Cardiac fibroblast (primary cell): ENCODE data around the gene SAXO1.

ENCODE experiments used
- DNase-seq, 2 donors: peaks; one replicate each; pipeline versions ENCODE4 v3.0.0 to v3.0.0-alpha.2; 2010; ENCODE audit warnings: low read depth in 2 of 2
- H3K4me3 ChIP-seq, 2 donors: replicated peaks in 1 of 2; 1 replicate in 1 of 2; 2 replicates in 1 of 2; pipeline ENCODE4 v1.5.1; 2011; ENCODE audit warnings: low read depth in 2 of 2, low read length in 2 of 2, mild to moderate bottlenecking in 2 of 2, moderate library complexity in 1 of 2
- TF ChIP-seq, protein P1 (sequence below): IDR thresholded peaks from one replicate; pipeline ENCODE4 v1.5.1; 2011; ENCODE audit warnings: low read depth, mild to moderate bottlenecking, low read length, inconsistent platforms

Gene SAXO1

GRCh38 chr9:18903450-18903849, 129.6 kb downstream of the SAXO1 start:
- TF ChIP-seq, protein P1, sequence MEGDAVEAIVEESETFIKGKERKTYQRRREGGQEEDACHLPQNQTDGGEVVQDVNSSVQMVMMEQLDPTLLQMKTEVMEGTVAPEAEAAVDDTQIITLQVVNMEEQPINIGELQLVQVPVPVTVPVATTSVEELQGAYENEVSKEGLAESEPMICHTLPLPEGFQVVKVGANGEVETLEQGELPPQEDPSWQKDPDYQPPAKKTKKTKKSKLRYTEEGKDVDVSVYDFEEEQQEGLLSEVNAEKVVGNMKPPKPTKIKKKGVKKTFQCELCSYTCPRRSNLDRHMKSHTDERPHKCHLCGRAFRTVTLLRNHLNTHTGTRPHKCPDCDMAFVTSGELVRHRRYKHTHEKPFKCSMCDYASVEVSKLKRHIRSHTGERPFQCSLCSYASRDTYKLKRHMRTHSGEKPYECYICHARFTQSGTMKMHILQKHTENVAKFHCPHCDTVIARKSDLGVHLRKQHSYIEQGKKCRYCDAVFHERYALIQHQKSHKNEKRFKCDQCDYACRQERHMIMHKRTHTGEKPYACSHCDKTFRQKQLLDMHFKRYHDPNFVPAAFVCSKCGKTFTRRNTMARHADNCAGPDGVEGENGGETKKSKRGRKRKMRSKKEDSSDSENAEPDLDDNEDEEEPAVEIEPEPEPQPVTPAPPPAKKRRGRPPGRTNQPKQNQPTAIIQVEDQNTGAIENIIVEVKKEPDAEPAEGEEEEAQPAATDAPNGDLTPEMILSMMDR, result no peak
- no peak overlapping the region for H3K4me3 ChIP-seq
- no peak for DNase-seq

DNA sequence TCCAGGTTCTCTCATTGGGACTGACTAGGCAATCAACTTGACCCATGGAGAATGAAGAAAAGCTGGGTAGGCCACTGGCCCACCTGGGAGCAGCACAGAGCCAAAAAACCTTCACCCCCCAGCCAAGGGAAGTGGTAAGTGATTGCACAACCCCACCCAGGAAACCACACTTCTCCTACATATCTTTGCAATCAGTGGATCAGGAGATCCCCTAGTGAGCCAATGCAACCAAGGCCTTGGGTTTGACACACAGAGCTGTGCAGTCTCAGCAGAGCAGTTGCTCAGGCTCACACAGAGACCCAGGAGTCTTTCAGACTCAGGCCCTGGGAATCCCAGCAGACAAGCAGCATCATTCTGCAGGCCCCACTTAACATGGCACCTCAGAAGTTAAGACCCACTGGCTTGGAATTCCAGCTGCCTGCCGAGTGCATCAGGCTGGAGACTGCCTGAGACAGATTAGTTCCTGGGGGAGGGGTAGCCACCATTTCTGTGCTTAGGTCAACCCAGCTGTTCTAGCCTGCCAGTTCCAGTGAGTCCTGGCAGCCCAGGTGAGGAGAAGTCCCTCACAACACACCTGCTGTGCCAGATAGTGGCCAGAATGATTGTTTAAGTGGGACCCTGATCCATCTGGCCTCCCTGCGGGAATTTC, 136.4 kb downstream of the SAXO1 start:
- no peak overlapping the region for H3K4me3 ChIP-seq
- DNase-seq, result peak in 1 of 2 donors; percentile 55
- TF ChIP-seq, protein P1, result no peak

DNA sequence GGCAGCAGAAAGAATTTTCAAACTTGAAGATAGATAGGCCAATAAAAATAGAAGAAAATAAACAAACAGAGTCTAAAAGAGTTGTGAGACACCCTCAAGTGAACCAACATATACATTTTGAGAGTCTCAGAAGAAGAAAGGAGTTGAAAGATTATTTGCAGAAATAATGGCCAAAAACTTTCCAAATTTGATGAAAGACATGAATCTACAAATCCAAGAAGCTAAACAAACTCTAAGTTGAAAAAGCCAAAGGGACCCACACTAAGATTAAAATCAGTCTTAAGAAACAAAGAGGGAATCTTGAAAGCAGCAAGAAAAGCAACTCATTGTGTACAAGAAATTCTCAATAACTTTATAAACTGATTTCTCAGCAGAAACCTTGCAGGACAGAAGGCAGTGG, 137.0 kb downstream of the SAXO1 start:
- H3K4me3 ChIP-seq, result no peak overlapping the region
- DNase-seq, result no peak
- TF ChIP-seq, protein P1, result no peak

- TF ChIP-seq, protein P1, result no peak
- no peak overlapping the region for H3K4me3 ChIP-seq
- no peak for DNase-seq
These were observed 139.5 kb downstream of the SAXO1 start for GRCh38 chr9:18893491-18893890.

DNA sequence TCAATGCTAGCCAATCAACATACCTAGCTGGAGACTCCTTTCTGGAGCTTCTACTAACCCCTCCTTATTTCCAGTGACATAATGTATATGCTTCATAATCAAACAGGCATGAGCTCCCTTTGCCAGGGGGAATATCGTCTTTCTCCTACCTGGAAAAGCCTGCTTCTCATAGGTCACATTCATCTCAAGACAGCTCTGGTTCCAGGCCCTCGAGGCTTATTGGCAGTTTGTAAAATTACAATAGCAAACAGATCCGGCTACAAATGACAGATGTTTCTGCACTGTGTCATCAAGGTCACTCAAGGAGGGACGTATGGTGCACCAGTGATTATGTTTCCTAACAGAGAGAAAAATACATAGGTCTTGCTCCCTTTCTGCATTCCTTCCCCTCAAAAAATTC, 140.0 kb downstream of the SAXO1 start:
- H3K4me3 ChIP-seq, result no peak overlapping the region
- DNase-seq, result no peak
- TF ChIP-seq, protein P1, result no peak

GRCh38 chr9:18891946-18892670, 140.9 kb downstream of the SAXO1 start:
- no peak for DNase-seq
- TF ChIP-seq, protein P1, result no peak
- H3K4me3 ChIP-seq, result no peak overlapping the region
